Activated CD4-positive, alpha-beta memory T cell treated with anti-CD3 and anti-CD28 coated beads for 36 hours (primary cell): ENCODE results near the gene OR56A5. TPM values are rescaled to one million over a fixed set of nuclear protein-coding genes. Genes with fewer than 3 reads are reported as not detected.

Experiments
- CTCF ChIA-PET: fragments of 350-600 bp; sonication (Branson Sonifier 250); formaldehyde crosslinking; loops from one replicate; lab custom pipeline; 2021; ENCODE audit warnings: antibody characterized with exemption, inconsistent platforms; lab: Charles Lee
- POLR2A ChIA-PET: fragments of 350-600 bp; sonication (Branson Sonifier 250); formaldehyde crosslinking; loops from one replicate; lab custom pipeline; 2021; ENCODE audit warnings: antibody characterized with exemption; lab: Charles Lee
- DNase-seq: peaks from one replicate; pipeline ENCODE4 v3.0.0-alpha.2; 2020
- H3K27ac Mint-ChIP-seq: one replicate; pipeline ENCODE4 v1.8.0; 2021; ENCODE audit warnings: mixed read lengths
- H3K27me3 Mint-ChIP-seq: one replicate; pipeline ENCODE4 v1.8.0; 2021; ENCODE audit warnings: mixed read lengths
- H3K36me3 Mint-ChIP-seq: one replicate; pipeline ENCODE4 v1.8.0; 2021; ENCODE audit warnings: mixed read lengths
- H3K4me1 Mint-ChIP-seq: one replicate; pipeline ENCODE4 v1.8.0; 2021; ENCODE audit warnings: low read depth, mixed read lengths
- H3K4me3 Mint-ChIP-seq: one replicate; pipeline ENCODE4 v1.8.0; 2021; ENCODE audit warnings: mild to moderate bottlenecking, mixed read lengths
- H3K9me3 Mint-ChIP-seq: one replicate; pipeline ENCODE4 v1.8.0; 2021; ENCODE audit warnings: mixed read lengths
- intact Hi-C: fragments of 100-400 bp; cut with micrococcal nuclease; formaldehyde crosslinking; loops from one replicate; pipeline ENCODE4 v1.15.1; 2023
- total RNA-seq, 2 experiments: library from RNA; stranded (reverse); gene quantifications; one replicate each; pipeline ENCODE4 v1.2.3, GENCODE V29; 2021

OR56A5 gene, protein sequence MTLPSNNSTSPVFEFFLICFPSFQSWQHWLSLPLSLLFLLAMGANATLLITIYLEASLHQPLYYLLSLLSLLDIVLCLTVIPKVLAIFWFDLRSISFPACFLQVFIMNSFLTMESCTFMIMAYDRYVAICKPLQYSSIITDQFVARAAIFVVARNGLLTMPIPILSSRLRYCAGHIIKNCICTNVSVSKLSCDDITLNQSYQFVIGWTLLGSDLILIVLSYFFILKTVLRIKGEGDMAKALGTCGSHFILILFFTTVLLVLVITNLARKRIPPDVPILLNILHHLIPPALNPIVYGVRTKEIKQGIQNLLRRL
- not detected for total RNA-seq

DNA sequence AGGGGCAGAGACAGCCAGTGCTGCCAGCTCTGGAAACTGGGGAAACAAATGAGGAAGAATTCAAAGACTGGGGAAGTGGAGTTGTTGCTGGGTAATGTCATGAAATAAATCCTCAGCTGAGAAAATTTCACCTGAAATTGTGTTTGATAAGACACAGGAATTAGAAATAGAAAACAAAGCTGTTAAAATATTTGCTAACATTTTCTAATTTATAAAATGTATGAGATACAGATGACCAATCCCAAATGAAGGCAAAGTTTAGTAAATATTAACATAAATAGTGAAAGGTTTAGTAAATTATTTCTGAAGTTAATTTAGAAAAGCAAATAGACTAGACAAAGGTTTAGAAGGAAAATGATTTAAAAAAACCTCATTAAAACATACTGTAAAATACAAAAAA is at the start of gene OR56A5:
Gene OR56A5 (minus strand): TSS at position 101 of the 400 bp plus-strand sequence. CDS start 0 bp downstream, at position 101.
- Mint-ChIP-seq H3K27ac (no peak within 1 kb of the TSS), H3K9me3 (peaks cover 8% of the 10 kb centered on the region), H3K36me3 (no peaks in the 10 kb centered on the region), H3K4me1 (peaks cover under 1% of the 10 kb centered on the region), H3K27me3 (peaks cover 2% of the 10 kb centered on the region), H3K4me3 (no peak within 1 kb of the TSS)
- POLR2A ChIA-PET = no interaction called here
- no peak for DNase-seq
- CTCF ChIA-PET = no interaction called here
- intact Hi-C loops = no loop called here

DNA sequence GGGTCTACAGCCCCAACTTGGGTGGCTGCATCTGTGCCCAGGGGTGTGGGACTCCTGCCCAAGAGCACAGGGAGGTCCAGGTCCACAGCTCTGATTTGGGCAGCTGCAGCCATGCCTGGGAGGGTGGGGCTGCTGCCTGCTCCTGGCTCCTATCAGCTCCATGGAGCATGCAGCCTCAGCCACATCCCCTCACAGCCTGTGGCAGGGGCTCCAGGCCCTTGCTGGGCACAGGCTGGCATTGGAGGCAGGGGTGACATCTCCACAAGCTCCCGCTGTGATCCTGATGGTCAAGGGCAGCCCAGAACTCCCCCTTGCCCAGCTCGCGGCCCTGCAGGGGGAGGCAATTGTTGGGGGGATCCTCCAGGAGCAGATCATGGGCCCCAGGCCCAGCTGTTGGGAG is 44.7 kb upstream of the OR56A5 start:
- CTCF ChIA-PET = no interaction called here

DNA sequence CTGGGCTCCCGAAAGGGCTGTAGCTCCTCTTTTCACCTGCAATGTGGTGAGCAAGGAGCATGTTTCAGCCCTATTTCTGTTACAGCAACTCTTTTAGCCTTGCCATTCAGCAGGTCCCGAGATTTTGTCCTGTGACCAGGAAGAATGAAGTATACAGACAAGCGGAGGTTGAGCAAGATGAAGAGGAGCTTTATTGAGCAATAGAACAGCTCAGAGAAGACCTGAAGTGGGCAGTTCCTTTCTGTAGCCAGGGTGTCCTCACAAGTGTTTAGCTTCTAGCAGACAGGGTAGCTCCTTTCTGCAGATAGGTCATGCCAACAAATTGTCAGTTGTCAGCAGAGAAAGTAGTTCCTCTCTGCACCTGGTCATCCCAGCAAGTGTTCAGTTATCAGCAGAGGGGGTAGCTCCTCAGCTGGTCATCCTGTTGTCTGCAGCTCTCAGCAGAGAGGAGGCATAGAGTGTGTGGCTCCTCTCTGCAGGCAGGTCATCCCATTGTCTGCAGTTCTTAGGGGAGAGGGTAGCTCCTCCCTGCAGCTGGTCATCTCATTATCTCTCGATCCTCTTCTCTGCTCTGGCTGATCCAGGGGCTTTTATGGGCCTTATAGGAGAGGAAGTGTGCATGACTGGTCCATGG is 43.9 kb upstream of the OR56A5 start:
- ChIA-PET POLR2A (no interaction called here), CTCF (interaction anchor here (1.2 kb wide), 1 partner anchor 10 kb away, joined by 3 read pairs; no protein-coding TSS in a partner anchor)
- no peak for DNase-seq
- Mint-ChIP-seq H3K4me1 (no peaks in the 10 kb centered on the region), H3K36me3 (peaks cover 1% of the 10 kb centered on the region), H3K4me3 (no peak overlapping the region), H3K27me3 (peaks cover 8% of the 10 kb centered on the region), H3K27ac (no peak overlapping the region), H3K9me3 (peaks cover 4% of the 10 kb centered on the region)
- intact Hi-C loops = no loop called here

More for the DNA sequence above, 44.7 kb upstream of the OR56A5 start:
- H3K4me3 Mint-ChIP-seq = no peak overlapping the region
- intact Hi-C loops = no loop called here
- POLR2A ChIA-PET = no interaction called here
- peaks cover 1% of the 10 kb centered on the region for H3K36me3 Mint-ChIP-seq
- H3K27ac Mint-ChIP-seq = no peak overlapping the region
- H3K27me3 Mint-ChIP-seq = peaks cover 8% of the 10 kb centered on the region
- peaks cover 8% of the 10 kb centered on the region for H3K9me3 Mint-ChIP-seq
- no peaks in the 10 kb centered on the region for H3K4me1 Mint-ChIP-seq
- DNase-seq = no peak

DNA sequence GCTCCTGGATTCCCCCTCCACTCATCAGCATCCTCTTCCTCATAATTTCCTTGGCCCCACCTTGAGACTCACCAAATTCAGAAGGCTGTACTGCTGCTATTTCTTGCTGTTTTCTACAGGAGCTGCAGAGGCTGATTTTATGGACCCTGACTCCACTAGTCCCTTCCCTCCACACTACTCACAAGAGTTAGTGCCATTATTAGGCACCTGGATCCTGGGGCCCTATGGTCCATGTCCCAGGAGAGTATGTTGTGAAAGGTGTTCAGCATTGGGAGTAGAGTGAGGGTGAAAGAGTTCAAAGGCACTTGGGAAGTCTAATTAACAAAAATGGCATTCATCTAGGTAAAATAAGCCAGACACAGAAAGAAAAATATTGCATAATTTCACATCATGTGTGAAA is 38.6 kb upstream of the OR56A5 start, which contains the start of gene OR56A4:
Gene OR56A4 (minus strand): TSS at position 101 of the 400 bp plus-strand sequence. CDS start 3,954 bp downstream, outside the sequence.
- ChIA-PET CTCF (interaction anchor here (0.6 kb wide), 1 partner anchor 125 kb away, joined by 3 read pairs; no protein-coding TSS in a partner anchor), POLR2A (no interaction called here)
- Mint-ChIP-seq H3K27me3 (peaks cover 7% of the 10 kb centered on the region), H3K9me3 (no peaks in the 10 kb centered on the region), H3K36me3 (no peaks in the 10 kb centered on the region), H3K27ac (no peak within 1 kb of the TSS), H3K4me1 (no peaks in the 10 kb centered on the region), H3K4me3 (no peak within 1 kb of the TSS)
- DNase-seq = no peak
- intact Hi-C loops = no loop called here

DNA sequence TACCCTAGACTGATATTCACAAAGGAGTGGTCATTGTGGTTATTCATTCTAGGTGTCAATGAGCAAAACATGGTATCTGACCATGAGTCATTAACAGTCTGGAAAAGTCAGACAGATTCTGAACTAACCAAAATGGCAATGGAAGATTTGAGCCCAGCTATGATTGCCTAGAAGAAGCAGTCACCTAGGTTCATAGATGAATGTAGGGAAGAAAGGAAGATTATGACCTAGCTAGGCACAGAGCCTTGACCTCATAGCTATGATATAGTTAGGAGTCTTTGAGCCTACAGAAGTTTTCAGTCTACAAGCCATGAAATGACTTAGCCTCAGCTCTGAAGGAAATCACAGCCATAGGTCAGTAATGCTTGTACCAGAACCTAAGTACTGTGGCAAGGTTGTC is 38.1 kb upstream of the OR56A5 start:
- CTCF ChIA-PET = interaction anchor here (0.6 to 0.7 kb wide), 2 partner anchors 125 to 357 kb away, joined by 3 read pairs; no protein-coding TSS in a partner anchor
- Mint-ChIP-seq H3K36me3 (no peaks in the 10 kb centered on the region), H3K4me3 (no peak overlapping the region), H3K9me3 (no peaks in the 10 kb centered on the region), H3K27me3 (peaks cover 4% of the 10 kb centered on the region), H3K27ac (no peak overlapping the region), H3K4me1 (no peaks in the 10 kb centered on the region)
- POLR2A ChIA-PET = no interaction called here
- DNase-seq = no peak
- intact Hi-C loops = no loop called here

DNA sequence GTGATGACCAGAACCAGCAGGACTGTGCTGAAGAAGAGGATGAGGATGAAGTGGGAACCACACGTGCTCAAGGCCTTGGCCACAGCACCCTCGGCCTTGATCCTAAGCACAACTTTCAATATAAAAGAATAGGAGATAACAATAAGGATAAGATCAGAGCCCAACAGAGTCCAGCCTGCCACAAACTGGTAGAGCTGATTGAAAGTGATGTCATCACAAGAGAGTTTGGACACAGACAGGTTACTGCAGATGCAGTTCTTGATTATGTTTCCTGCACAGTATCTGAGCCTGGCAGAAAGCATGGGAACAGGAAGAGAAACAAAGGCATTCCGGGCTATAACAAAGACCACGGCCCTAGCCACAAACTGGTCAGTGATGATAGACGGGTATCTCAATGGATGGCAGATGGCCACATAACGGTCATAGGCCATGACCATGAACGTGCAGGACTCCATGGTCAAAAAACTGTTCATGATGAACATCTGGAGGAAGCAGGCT is 34.0 kb upstream of the OR56A5 start:
- ChIA-PET POLR2A (no interaction called here), CTCF (no interaction called here)
- Mint-ChIP-seq H3K36me3 (no peaks in the 10 kb centered on the region), H3K27ac (no peak overlapping the region), H3K27me3 (peaks cover 3% of the 10 kb centered on the region), H3K4me1 (no peaks in the 10 kb centered on the region), H3K4me3 (no peak overlapping the region), H3K9me3 (no peaks in the 10 kb centered on the region)
- intact Hi-C loops = no loop called here
- no peak for DNase-seq

DNA sequence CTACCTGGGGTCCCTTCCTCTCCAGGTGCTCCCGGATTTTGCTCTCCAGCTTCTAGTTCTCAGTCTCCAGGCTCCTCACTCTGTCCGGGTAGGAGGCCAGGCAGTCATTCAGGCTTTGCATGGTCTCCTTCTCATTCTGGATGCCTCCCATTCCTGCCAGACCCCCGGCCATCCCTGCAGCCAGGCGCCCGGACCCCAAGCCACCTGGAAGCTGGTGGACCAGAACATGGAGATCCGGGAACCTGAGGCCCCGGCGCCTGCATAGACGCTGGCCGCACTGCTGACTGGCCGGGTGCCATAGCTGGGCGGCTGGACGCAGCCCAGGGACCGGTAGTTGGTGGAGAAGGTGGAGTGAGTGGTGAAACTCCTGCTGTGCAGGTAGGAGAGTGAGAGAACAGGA is 26.5 kb upstream of the OR56A5 start:
- Mint-ChIP-seq H3K4me3 (no peak overlapping the region), H3K27me3 (no peaks in the 10 kb centered on the region), H3K36me3 (no peaks in the 10 kb centered on the region), H3K4me1 (no peaks in the 10 kb centered on the region), H3K9me3 (no peaks in the 10 kb centered on the region), H3K27ac (no peak overlapping the region)
- POLR2A ChIA-PET = no interaction called here
- no peak for DNase-seq
- CTCF ChIA-PET = interaction anchor here (1.6 kb wide), 1 partner anchor 358 kb away, joined by 5 read pairs; no protein-coding TSS in a partner anchor
- intact Hi-C loops = loop anchor here (5.0 kb wide), 1 partner anchor 358 kb away; no protein-coding TSS in a partner anchor

DNA sequence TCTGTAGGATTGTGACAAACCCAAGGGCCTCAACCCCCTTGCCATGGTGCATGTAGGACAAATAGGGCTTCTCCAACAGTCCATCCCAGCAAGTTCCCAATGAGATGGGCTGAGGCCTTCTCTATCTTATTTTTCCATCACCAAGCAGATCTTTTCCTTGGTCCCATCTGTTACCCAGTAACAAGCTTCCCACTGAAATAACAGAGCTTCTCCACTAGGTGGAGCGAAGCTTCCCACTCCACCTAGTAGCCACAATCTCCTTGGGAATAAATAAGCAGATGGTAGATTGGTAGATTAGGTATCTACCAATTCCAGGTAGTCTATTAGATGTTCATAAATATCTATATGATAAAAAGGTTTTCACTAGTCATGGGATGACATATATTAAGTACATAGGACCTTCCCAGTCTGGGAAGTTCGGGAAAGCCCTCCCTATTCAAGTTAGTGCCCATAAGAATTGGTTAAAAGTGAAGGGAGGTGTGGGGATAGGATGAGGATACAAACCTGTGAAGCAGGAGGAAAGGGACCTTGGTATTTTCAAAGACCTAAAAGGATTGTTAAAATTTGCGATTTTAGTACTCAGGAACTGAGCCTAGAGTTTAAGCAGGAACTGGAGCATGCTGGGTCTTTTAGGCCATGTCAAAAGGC is 24.4 kb upstream of the OR56A5 start:
- ChIA-PET POLR2A (no interaction called here), CTCF (interaction anchor here (0.6 to 1.3 kb wide), 4 partner anchors 11 to 370 kb away, joined by 3 to 9 read pairs (median 6); no protein-coding TSS in a partner anchor)
- no peaks in the 10 kb centered on the region for H3K4me1 Mint-ChIP-seq
- intact Hi-C loops = loop anchor here (5.0 kb wide), 1 partner anchor 360 kb away; no protein-coding TSS in a partner anchor
- no peaks in the 10 kb centered on the region for H3K9me3 Mint-ChIP-seq
- H3K36me3 Mint-ChIP-seq = no peaks in the 10 kb centered on the region
- DNase-seq = no peak
- H3K4me3 Mint-ChIP-seq = no peak overlapping the region
- H3K27me3 Mint-ChIP-seq = no peaks in the 10 kb centered on the region
- no peak overlapping the region for H3K27ac Mint-ChIP-seq

DNA sequence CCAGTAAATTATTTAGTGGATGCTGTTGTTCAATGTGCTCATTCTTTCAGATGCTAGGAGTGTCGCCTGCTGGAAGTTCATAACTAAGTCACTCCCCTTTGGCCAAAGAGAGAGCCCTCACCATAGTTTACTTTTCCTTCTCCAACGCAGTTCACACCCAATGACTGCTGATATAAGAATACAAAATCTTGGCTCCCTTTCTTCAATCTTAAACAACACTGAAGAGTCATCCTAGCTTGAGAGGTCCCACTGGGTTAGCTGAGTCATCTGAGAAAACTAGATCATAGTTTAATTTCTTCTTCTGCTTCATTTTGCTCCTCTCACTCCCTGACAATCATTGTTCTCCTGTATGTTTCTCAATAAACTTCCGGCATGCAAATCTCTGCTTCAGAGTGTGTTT is 23.9 kb upstream of the OR56A5 start:
- Mint-ChIP-seq H3K27me3 (peaks cover under 1% of the 10 kb centered on the region), H3K27ac (no peak overlapping the region), H3K9me3 (no peaks in the 10 kb centered on the region), H3K4me3 (no peak overlapping the region), H3K4me1 (no peaks in the 10 kb centered on the region), H3K36me3 (no peaks in the 10 kb centered on the region)
- DNase-seq = no peak
- ChIA-PET POLR2A (no interaction called here), CTCF (interaction anchor here (0.6 to 1.3 kb wide), 5 partner anchors 11 to 371 kb away, joined by 3 to 9 read pairs (median 3); no protein-coding TSS in a partner anchor)
- intact Hi-C loops = loop anchor here (5.0 kb wide), 1 partner anchor 360 kb away; no protein-coding TSS in a partner anchor

DNA sequence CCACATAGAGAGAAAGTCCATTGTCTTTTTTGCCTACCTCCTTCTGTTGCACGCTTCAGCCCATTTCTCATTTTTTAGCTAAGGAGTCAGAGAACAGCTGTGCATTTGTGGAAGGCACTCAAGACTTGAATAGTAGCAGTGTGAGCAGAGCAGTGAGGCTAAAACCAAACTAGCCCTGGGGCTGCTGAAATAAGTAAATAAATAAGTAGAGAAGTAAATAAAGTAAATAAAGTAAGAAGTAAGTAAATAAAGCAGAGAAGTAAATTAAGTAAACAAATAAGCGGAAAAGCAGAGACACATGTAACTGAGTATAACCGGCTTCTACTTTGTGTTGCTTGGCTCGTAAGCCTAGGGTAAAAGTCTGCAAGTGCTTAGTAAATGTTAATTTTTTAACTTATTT is 20.9 kb upstream of the OR56A5 start:
- POLR2A ChIA-PET = no interaction called here
- Mint-ChIP-seq H3K36me3 (no peaks in the 10 kb centered on the region), H3K27ac (no peak overlapping the region), H3K9me3 (no peaks in the 10 kb centered on the region), H3K27me3 (peaks cover 4% of the 10 kb centered on the region), H3K4me1 (no peaks in the 10 kb centered on the region), H3K4me3 (no peak overlapping the region)
- CTCF ChIA-PET = no interaction called here
- DNase-seq = no peak
- intact Hi-C loops = no loop called here

DNA sequence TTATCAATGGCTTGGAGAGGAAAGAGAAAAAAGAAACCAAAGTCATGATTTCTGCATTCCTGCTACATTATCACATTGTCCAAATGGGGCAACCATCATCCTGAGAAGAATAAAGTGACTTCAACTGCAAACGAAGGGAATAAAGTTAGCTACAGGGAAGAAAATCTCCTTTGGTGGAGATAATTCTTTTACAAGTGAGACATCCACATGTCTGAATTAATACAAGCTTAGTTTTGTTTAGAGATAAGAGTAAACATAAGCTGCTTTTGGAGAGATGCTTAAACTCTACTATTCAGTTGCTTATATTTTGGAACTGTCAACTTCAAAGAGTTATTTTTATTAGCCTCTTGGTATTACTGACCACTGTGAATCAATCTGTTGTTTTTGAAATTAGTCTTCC is 18.6 kb upstream of the OR56A5 start, which contains the start of gene OR52L1:
Gene OR52L1 (minus strand): TSS at position 101 of the 400 bp plus-strand sequence. CDS start 55 bp downstream, at position 46.
- H3K27ac Mint-ChIP-seq = no peak within 1 kb of the TSS

More for the DNA sequence above, 18.6 kb upstream of the OR56A5 start, which contains the start of gene OR52L1:
- ChIA-PET CTCF (no interaction called here), POLR2A (no interaction called here)
- no peak within 1 kb of the TSS for H3K4me3 Mint-ChIP-seq
- H3K27me3 Mint-ChIP-seq = peaks cover 12% of the 10 kb centered on the region
- intact Hi-C loops = no loop called here
- H3K4me1 Mint-ChIP-seq = no peaks in the 10 kb centered on the region
- no peak for DNase-seq
- no peaks in the 10 kb centered on the region for H3K9me3 Mint-ChIP-seq
- no peaks in the 10 kb centered on the region for H3K36me3 Mint-ChIP-seq
